Common myeloid progenitor, CD34-positive (primary cell): ENCODE results near the gene HOXA4.

Source experiments
- CTCF ChIA-PET: fragments of 350-600 bp; sonication (Branson Sonifier 250); formaldehyde crosslinking; loops from one replicate; lab custom pipeline; 2021; ENCODE audit warnings: antibody characterized with exemption; lab: Charles Lee
- POLR2A ChIA-PET: fragments of 350-600 bp; sonication (Branson Sonifier 250); formaldehyde crosslinking; loops from one replicate; lab custom pipeline; 2021; ENCODE audit warnings: antibody characterized with exemption; lab: Charles Lee
- DNase-seq, 3 donors: peaks; one replicate each; pipeline versions ENCODE4 v3.0.0 to v3.0.0-alpha.2; 2013
- H3K27ac ChIP-seq, 2 experiments: 1 replicate in 1 of 2; 2 replicates in 1 of 2; pipeline ENCODE4 v1.7.0; 2013; ENCODE audit warnings: inconsistent platforms in 2 of 2, low read length in 2 of 2, mild to moderate bottlenecking in 2 of 2, low read depth in 1 of 2, moderate library complexity in 1 of 2; ENCODE audit not compliant: severe bottlenecking in 2 of 2, insufficient read depth in 1 of 2, poor library complexity in 1 of 2
- H3K27me3 ChIP-seq, 5 experiments: replicated peaks in 2 of 5; 1 replicate in 3 of 5; 2 replicates in 2 of 5; pipeline versions ENCODE4 v1.6.1 to v1.7.0; 2013; ENCODE audit warnings: low read length in 4 of 5, mild to moderate bottlenecking in 2 of 5, moderate library complexity in 2 of 5, inconsistent platforms in 1 of 5; ENCODE audit not compliant: insufficient read depth in 5 of 5, control insufficient read depth in 4 of 5
- H3K36me3 ChIP-seq, 4 experiments: 1 replicate in 2 of 4; 2 replicates in 2 of 4; pipeline versions ENCODE4 v1.6.1 to v1.7.0; 2013; ENCODE audit warnings: low read length in 3 of 4, control low read depth in 1 of 4, mild to moderate bottlenecking in 1 of 4; ENCODE audit not compliant: control insufficient read depth in 4 of 4, insufficient read depth in 4 of 4
- H3K4me1 ChIP-seq, 4 experiments: 1 replicate in 3 of 4; 2 replicates in 1 of 4; pipeline versions ENCODE4 v1.6.1 to v1.7.1; 2013; ENCODE audit warnings: low read length in 3 of 4, mild to moderate bottlenecking in 3 of 4, control low read depth in 1 of 4, inconsistent platforms in 1 of 4, moderate library complexity in 1 of 4; ENCODE audit not compliant: control insufficient read depth in 4 of 4, insufficient read depth in 4 of 4; ENCODE audit errors: control extremely low read depth in 1 of 4
- H3K4me3 ChIP-seq, 7 experiments: 1 replicate in 4 of 7; 2 replicates in 3 of 7; pipeline versions ENCODE4 v1.5.1 to v1.7.0; 2013; ENCODE audit warnings: mild to moderate bottlenecking in 7 of 7, low read length in 6 of 7, moderate library complexity in 6 of 7, inconsistent platforms in 2 of 7, low read depth in 2 of 7, control low read depth in 1 of 7; ENCODE audit not compliant: insufficient read depth in 4 of 7, control insufficient read depth in 1 of 7; ENCODE audit errors: extremely low read depth in 1 of 7
- H3K9me3 ChIP-seq, 5 experiments: 1 replicate in 4 of 5; 2 replicates in 1 of 5; pipeline versions ENCODE4 v1.6.1 to v1.7.1; 2013; ENCODE audit warnings: low read length in 4 of 5, mild to moderate bottlenecking in 2 of 5, inconsistent platforms in 1 of 5, low read depth in 1 of 5, moderate library complexity in 1 of 5; ENCODE audit not compliant: control insufficient read depth in 4 of 5, insufficient read depth in 2 of 5; ENCODE audit errors: control extremely low read depth in 1 of 5
- WGBS: methylation state at CpG from one replicate; pipeline ENCODE4 v1.1.5; 2013; ENCODE audit not compliant: insufficient coverage; 5-methylcytosine and 5-hydroxymethylcytosine counted together

The HOXA4 gene

DNA sequence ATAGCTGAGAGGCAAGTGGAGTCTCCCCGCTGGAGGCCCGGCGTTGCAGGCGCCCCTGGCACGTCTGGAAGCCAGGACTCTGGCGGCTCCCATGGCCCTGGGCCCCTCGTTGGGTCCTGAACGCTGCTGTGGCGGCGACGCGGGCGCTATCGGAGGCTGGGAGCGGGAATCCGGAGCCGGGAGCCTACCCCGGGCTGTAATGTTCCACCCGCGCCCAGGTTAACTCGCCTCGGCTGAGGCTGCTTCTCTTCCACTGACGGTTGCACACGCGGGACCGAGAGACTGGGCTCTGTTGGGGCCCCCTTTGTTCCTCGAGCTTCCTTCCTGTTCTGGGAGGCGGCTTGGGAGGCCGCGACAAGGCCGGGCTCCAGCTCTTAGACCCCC lies 14.2 kb upstream of the HOXA4 start:
- no peaks in the 10 kb centered on the region for H3K27me3 ChIP-seq
- 44% methylated on average over 26 of the region's 31 CpGs for WGBS
- H3K9me3 ChIP-seq = peaks cover 0 to 4% (median 0%) of the 10 kb centered on the region in 5 experiments
- no peak for DNase-seq
- H3K4me1 ChIP-seq = peaks cover 3 to 56% (median 48%) of the 10 kb centered on the region in 4 experiments
- peaks cover 2 to 89% (median 53%) of the 10 kb centered on the region in 4 experiments for H3K36me3 ChIP-seq
- H3K4me3 ChIP-seq = peak overlapping the region in 4 of 7 experiments; percentile 2 to 79 (median 22)
- H3K27ac ChIP-seq = peak overlapping the region in 1 of 2 experiments; percentile 61
- CTCF ChIA-PET = interaction anchor here (0.6 to 9.1 kb wide), 11 partner anchors 8 to 475 kb away, joined by 3 to 87 read pairs (median 5); partner anchors contain the start of genes HOXA3 and HOXA4
- POLR2A ChIA-PET = interaction anchor here (0.6 to 1.0 kb wide), 3 partner anchors 15 to 32 kb away, joined by 3 read pairs; no protein-coding TSS in a partner anchor

DNA sequence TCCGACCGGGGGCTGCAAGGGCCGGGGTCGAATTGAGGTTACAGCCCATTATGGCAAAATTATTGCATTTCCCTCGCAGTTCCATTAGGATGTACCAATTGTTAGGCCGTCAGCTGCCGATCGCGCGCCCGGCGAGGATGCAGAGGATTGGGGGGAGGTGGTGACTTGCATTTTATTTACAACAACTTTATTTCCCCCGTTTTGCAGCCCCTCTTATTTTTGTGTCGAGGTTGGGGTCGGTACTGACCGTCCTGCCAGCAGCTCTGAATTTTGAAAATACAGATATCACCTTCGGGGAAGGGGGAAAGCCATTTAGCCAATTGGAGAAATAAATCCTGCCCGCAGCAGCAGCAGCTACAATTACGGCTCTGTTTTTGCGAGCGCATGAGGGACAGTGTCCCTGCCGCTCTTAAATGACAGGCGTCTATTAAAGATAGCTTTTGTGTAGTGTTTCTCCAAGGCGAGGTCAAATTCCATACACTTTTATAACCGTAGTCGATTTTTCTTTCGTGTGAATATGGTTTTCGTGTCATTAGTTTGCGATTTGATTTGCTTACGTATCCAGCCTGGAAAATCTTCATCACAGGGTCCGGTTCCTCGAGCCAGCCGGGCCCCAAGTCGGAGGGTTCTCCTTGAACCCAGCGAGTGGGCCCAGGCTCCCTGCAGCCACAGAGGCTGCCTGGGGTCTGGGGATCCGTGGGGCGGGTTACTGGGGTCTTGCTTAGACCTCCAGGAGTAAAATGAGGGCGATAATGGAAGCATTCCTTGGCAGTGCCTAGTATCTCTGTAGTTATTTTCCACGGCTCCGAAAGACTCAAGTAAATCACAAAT lies 13.6 kb upstream of the HOXA4 start:
- 85% methylated on average over 32 of the region's 40 CpGs for WGBS
- POLR2A ChIA-PET = interaction anchor here (0.6 to 1.0 kb wide), 2 partner anchors 24 to 32 kb away, joined by 3 read pairs; no protein-coding TSS in a partner anchor
- H3K4me3 ChIP-seq = peak overlapping the region in 4 of 7 experiments; percentile 5 to 79 (median 32)

DNA sequence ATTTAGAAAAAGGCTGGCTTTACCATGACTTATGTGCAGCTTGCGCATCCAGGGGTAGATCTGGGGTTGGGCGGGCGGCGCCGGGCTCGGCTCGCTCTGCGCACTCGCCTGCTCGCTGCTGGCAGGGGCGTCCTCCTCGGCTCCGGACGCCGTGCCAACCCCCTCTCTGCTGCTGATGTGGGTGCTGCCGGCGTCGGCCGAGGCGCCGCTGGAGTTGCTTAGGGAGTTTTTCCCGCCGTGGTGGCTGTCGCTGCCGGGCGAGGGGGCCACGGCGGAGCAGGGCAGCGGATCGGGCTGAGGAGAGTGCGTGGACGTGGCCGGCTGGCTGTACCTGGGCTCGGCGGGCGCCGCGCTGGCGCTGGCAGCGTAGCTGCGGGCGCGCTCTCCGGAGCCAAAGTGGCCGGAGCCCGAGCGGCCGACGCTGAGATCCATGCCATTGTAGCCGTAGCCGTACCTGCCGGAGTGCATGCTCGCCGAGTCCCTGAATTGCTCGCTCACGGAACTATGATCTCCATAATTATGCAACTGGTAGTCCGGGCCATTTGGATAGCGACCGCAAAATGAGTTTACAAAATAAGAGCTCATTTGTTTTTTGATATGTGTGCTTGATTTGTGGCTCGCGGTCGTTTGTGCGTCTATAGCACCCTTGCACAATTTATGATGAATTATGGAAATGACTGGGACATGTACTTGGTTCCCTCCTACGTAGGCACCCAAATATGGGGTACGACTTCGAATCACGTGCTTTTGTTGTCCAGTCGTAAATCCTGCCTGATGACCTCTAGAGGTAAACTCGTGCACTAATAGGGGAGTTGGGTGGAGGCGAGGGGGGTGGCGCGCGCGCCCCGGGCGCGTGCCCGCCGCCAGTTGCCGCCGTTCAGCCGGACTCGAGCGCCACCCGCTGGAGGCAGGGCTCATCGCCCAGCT lies 12.7 kb upstream of the HOXA4 start, which contains the start of gene HOXA5:
Gene HOXA5, minus strand, starts transcription at position 659 of the 927 bp plus-strand sequence. Its CDS starts 74 bp downstream, at position 585.
- Histone ChIP-seq H3K36me3 (peaks cover 2 to 89% (median 62%) of the 10 kb centered on the region in 4 experiments), H3K27me3 (no peaks in the 10 kb centered on the region), H3K4me3 (peak within 1 kb of the TSS; percentile 5 to 79 (median 46)), H3K27ac (peak within 1 kb of the TSS in 1 of 2 experiments; percentile 61), H3K4me1 (peaks cover 0 to 47% (median 44%) of the 10 kb centered on the region in 4 experiments), H3K9me3 (peaks cover 0 to 4% (median 0%) of the 10 kb centered on the region in 5 experiments)
- 82% methylated on average over 65 of the region's 86 CpGs for WGBS
- DNase-seq = peak; percentile 69 to 92 (median 90)
- CTCF ChIA-PET = interaction anchor here (0.6 to 9.1 kb wide), 15 partner anchors 9 to 1250 kb away, joined by 3 to 87 read pairs (median 4); partner anchors contain the start of gene HOXA3
- POLR2A ChIA-PET = interaction anchor here (0.8 kb wide), 1 partner anchor 8 kb away, joined by 3 read pairs; no protein-coding TSS in a partner anchor

More for the DNA sequence above, 13.6 kb upstream of the HOXA4 start:
- Histone ChIP-seq H3K36me3 (peaks cover 2 to 90% (median 57%) of the 10 kb centered on the region in 4 experiments), H3K4me1 (peaks cover under 1 to 52% (median 45%) of the 10 kb centered on the region in 4 experiments), H3K27me3 (no peaks in the 10 kb centered on the region), H3K9me3 (peaks cover 0 to 4% (median 0%) of the 10 kb centered on the region in 5 experiments), H3K27ac (peak overlapping the region in 1 of 2 experiments; percentile 61)
- no peak for DNase-seq
- CTCF ChIA-PET = interaction anchor here (0.6 to 9.1 kb wide), 17 partner anchors 8 to 1251 kb away, joined by 3 to 87 read pairs (median 4); partner anchors contain the start of genes HOXA3 and HOXA4

DNA sequence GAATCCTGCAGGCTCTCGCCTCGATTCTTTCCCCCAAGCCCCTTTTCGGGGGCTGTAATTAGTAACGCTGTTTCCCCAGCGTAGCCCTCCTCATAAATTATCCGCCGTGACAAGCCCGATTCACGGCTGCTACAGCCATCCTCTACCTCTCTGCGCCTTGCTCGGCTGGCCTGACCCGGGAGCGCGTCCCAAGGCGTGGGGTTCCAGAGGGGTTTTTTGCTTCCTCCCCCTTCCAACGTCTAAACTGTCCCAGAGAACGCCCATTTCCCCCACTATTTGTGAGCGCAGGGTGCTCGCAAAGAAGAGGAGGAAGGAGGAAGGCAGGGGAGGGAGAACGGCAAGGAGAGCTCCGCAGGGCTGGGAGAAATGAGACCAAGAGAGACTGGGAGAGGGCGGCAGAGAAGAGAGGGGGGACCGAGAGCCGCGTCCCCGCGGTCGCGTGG lies 12.0 kb upstream of the HOXA4 start:
- H3K36me3 ChIP-seq = peaks cover 5 to 90% (median 65%) of the 10 kb centered on the region in 4 experiments
- ChIA-PET POLR2A (interaction anchor here (0.8 kb wide), 1 partner anchor 8 kb away, joined by 3 read pairs; no protein-coding TSS in a partner anchor), CTCF (interaction anchor here (1.0 to 9.1 kb wide), 5 partner anchors 8 to 461 kb away, joined by 3 to 87 read pairs (median 6); no protein-coding TSS in a partner anchor)
- peak overlapping the region in 6 of 7 experiments; percentile 33 to 56 (median 42) for H3K4me3 ChIP-seq
- H3K4me1 ChIP-seq = peaks cover under 1 to 48% (median 45%) of the 10 kb centered on the region in 4 experiments
- 75% methylated on average over 18 of the region's 29 CpGs for WGBS
- no peak for DNase-seq
- H3K9me3 ChIP-seq = peaks cover 0 to 4% (median 0%) of the 10 kb centered on the region in 5 experiments
- H3K27ac ChIP-seq = peak overlapping the region in 1 of 2 experiments; percentile 61
- no peaks in the 10 kb centered on the region for H3K27me3 ChIP-seq

DNA sequence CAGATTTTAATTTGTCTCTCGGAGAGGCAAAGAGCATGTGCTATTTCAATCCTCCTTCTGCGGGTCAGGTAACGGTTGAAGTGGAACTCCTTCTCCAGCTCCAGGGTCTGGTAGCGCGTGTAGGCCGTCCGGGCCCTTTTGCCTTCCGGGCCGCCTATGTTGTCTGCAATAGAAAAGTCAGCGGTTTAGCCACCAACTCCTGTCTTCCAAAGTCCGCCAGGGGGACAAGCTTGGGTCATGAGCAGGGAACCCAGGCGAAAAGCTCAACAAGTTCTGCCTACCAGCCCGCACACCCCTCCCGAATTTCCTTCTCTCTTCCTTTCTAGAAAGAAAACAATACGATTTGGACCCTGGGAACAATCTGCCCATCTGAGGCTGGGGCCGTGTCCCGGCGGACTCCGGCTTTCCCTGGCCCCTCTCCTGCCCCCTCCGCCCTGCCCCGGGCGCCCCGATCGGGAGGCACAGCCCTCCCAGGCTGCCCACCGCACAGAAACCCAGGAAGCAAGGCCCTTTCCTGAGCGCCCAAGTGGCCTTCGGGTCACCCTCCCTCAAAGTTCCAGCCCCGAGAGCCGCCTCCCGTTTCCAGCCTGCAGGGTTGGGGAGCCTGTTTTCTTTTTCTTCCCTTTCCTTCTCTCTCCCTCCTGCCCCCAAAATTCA lies 11.5 kb upstream of the HOXA4 start:
- Histone ChIP-seq H3K4me1 (peaks cover 3 to 48% (median 45%) of the 10 kb centered on the region in 4 experiments), H3K27ac (peak overlapping the region in 1 of 2 experiments; percentile 61), H3K4me3 (peak overlapping the region in 5 of 7 experiments; percentile 33 to 56 (median 46)), H3K9me3 (peaks cover 0 to 4% (median 0%) of the 10 kb centered on the region in 5 experiments), H3K27me3 (no peaks in the 10 kb centered on the region), H3K36me3 (peaks cover 5 to 92% (median 64%) of the 10 kb centered on the region in 4 experiments)
- ChIA-PET POLR2A (no interaction called here), CTCF (interaction anchor here (0.9 to 2.0 kb wide), 9 partner anchors 9 to 477 kb away, joined by 3 to 7 read pairs (median 4); no protein-coding TSS in a partner anchor)
- WGBS = 76% methylated on average over 28 of the region's 30 CpGs
- DNase-seq = peak in 1 of 3 donors; percentile 56
